ENCODE measurements around the gene VPS35. TPM values are rescaled to one million over a fixed set of nuclear protein-coding genes. Genes with fewer than 3 reads are reported as not detected.

VPS35 gene
- total RNA-seq, result 165 TPM

GRCh38 chr16:46688654-46689364, at the start of gene VPS35:
TSS of gene VPS35 (minus strand) at chr16:46689178. CDS start at chr16:46689133, 45 bp downstream.

GRCh38 chr16:46689365-46690280, 645 bp upstream of the VPS35 start, which contains the start of gene ORC6:
TSS of gene ORC6 (plus strand) at chr16:46689659. CDS start at chr16:46689706, 47 bp downstream.

GRCh38 chr16:46621006-46621933, 67.7 kb downstream of the VPS35 start, which contains the start of gene SHCBP1:
TSS of gene SHCBP1 (minus strand) at chr16:46621379. CDS start at chr16:46621359, 20 bp downstream.

Other genes starting within 250 kb of the VPS35 start
- 2.5 TPM for gene SHCBP1, start 67.8 kb downstream of the VPS35 start, total RNA-seq
- gene ORC6, start 481 bp upstream of the VPS35 start, total RNA-seq, result 11.9 TPM
- 0.94 TPM for gene MYLK3, start 59.2 kb upstream of the VPS35 start, total RNA-seq
- gene C16orf87, start 142.0 kb upstream of the VPS35 start, total RNA-seq, result 32.9 TPM
- 26.0 TPM for gene GPT2, start 195.2 kb upstream of the VPS35 start, total RNA-seq

All from parietal lobe (tissue), 1 donor.